ENCODE data around the gene CDC25A. TPM values are rescaled to one million over a fixed set of nuclear protein-coding genes. Genes with fewer than 3 reads are reported as not detected.

CDC25A gene
- total and polyA plus RNA-seq, 9 of the 15 experiments (the other 6 are each of a cell fraction or from before 2014, with no cell fraction given), result 3.4 to 61.3 (median 51.8) TPM

DNA sequence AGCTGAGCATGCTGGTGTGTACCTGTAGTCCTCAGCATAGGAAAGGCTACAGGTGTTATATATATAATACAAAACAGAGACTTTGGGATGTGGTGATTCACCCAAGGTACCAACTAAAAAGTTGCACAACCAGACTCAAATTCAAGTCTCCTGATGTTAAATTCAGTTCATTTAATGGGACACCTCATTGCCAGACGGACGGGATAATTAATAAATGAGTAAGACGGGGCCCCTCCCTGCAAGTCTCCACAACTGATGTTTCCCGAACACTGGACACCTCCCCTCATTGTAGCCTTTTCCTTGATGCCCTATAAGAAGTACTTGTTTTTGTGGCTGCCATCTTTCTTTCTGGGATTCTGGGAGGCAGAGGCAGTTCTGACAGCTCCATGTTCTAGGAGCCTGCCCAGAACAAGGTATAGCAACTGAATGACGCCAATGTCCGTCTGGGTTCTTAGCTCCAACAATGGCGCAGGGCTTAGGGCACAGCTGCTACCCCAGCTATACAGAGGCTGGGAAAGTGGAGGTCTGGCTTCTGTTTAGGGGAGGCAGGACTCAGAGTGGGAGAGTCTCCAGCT lies 50.7 kb downstream of the CDC25A start:
- H2AFZ ChIP-seq (ENCODE audit: low read depth, low read length), result 0 out of 2 replicates have a peak overlapping the region, but pooled peaks have one; percentile 56
- ChIA-PET POLR2A (interaction anchor here (0.6 kb wide), 1 partner anchor 593 kb away, joined by 5 read pairs; no protein-coding TSS in a partner anchor), CTCF (ENCODE audit: low intra/inter-chr PET ratio) (no interaction called here)
- in situ Hi-C loops (cut with MboI) (no loop called here), intact Hi-C loops (cut with micrococcal nuclease) (no loop called here)
- H3K79me2 ChIP-seq (ENCODE audit: control insufficient read depth, insufficient read depth, low read length), result no peaks in the 10 kb centered on the region
- H4K20me1 ChIP-seq (replicated peaks; ENCODE audit: control insufficient read depth, insufficient read depth, low read length), result no peaks in the 10 kb centered on the region
- DNase-seq (ENCODE audit: extremely low read depth in 1 of 4, low spot score in 3 of 4) (no peak), FAIRE-seq (no peak), ATAC-seq (no peak)
- BruUV-seq (replicated peaks), result no TSS peak
- TF ChIP-seq NONO (IDR thresholded peaks at IDR 0.05; ENCODE audit: low read depth in 2 of 2, low read length in 1 of 2), result no peak
- no peak for TF ChIP-seq HNRNPLL (IDR thresholded peaks at IDR 0.05; ENCODE audit: low read depth, low read length, poor library complexity, severe bottlenecking)
- no peak for TF ChIP-seq ZEB2 (IDR thresholded peaks at IDR 0.05)
- H3K4me3 ChIP-seq, result no peak overlapping the region
- no peak overlapping the region for H3K27ac ChIP-seq (ENCODE audit: extremely low read depth, low read depth, low read length)
- no peak overlapping the region for H3K4me2 ChIP-seq (ENCODE audit: insufficient read depth, low read length)
- no peak overlapping the region for H3K9ac ChIP-seq (ENCODE audit: insufficient read depth in 1 of 2, low read depth in 2 of 2, low read length in 2 of 2)
- no peaks in the 10 kb centered on the region for H3K9me3 ChIP-seq (replicated peaks; ENCODE audit: control insufficient read depth, insufficient read depth, low read depth, low read length)
- H3K27me3 ChIP-seq (ENCODE audit: control insufficient read depth in 2 of 2, insufficient read depth in 2 of 2, low read length in 2 of 2), result peaks cover 0 to 4% of the 10 kb centered on the region in 2 experiments; a peak in 2 of 5 replicates
- H3K36me3 ChIP-seq (ENCODE audit: control insufficient read depth, insufficient read depth, low read length), result no peaks in the 10 kb centered on the region
- no peaks in the 10 kb centered on the region for H3K9me1 ChIP-seq (ENCODE audit: control insufficient read depth, insufficient read depth, low read length)
- peaks cover 0 to 4% of the 10 kb centered on the region in 2 experiments; a peak in 2 of 5 replicates for H3K4me1 ChIP-seq (replicated peaks in 1 of 2; ENCODE audit: control insufficient read depth in 2 of 2, insufficient read depth in 2 of 2, low read length in 2 of 2)
- WGBS (ENCODE audit: insufficient coverage, low coverage, missing lambda C conversion rate), result 32% methylated on average over 7 of the region's 7 CpGs
